ENCODE results near the gene FBXL15.
"Not testable (repeated sequence)": the region's sequence is repeated elsewhere in the genome, so short reads cannot be mapped to it uniquely, and the experiment has no call there.

The FBXL15 gene

GRCh38 chr10:102432162-102432950 is 11.7 kb downstream of the FBXL15 start, which contains the start of gene CUEDC2:
CUEDC2 (minus strand) TSS chr10:102432574; CDS start chr10:102425188, 7,386 bp downstream.
- DNase-seq, result peak; percentile 97

- DNase-seq, result no peak
Observed at GRCh38 chr10:102433619-102434046, 13.0 kb downstream of the FBXL15 start.

GRCh38 chr10:102434394-102435132 is 13.9 kb downstream of the FBXL15 start:
- DNase-seq, result no peak

GRCh38 chr10:102435133-102435497 is 14.5 kb downstream of the FBXL15 start:
- DNase-seq, result no peak

GRCh38 chr10:102435529-102436233 is 15.0 kb downstream of the FBXL15 start:
- peak; percentile 42 for DNase-seq

- no peak for DNase-seq
Observed at GRCh38 chr10:102436312-102436711, 15.7 kb downstream of the FBXL15 start.

- no peak for DNase-seq
Observed at GRCh38 chr10:102437515-102437914, 16.9 kb downstream of the FBXL15 start.

- DNase-seq, result no peak
Observed at GRCh38 chr10:102438374-102438773, 17.7 kb downstream of the FBXL15 start.

GRCh38 chr10:102444851-102445250 is 24.2 kb downstream of the FBXL15 start:
- no peak for DNase-seq

GRCh38 chr10:102449321-102450123 is 28.9 kb downstream of the FBXL15 start:
- peak; percentile 85 for DNase-seq

GRCh38 chr10:102450124-102450373 is 29.4 kb downstream of the FBXL15 start:
- no peak for DNase-seq

- DNase-seq, result peak; percentile 84
Observed at GRCh38 chr10:102450374-102451104, 29.9 kb downstream of the FBXL15 start.

- DNase-seq, result peak; percentile 9
Observed at GRCh38 chr10:102451105-102451969, 30.7 kb downstream of the FBXL15 start, which contains the start of gene C10orf95. C10orf95 (minus strand) TSS chr10:102451543; CDS start chr10:102451093, 450 bp downstream.

- DNase-seq, result peak; percentile 54
Observed at GRCh38 chr10:102452672-102453340, 32.2 kb downstream of the FBXL15 start.

- no peak for DNase-seq
Observed at GRCh38 chr10:102453502-102453901, 32.9 kb downstream of the FBXL15 start.

GRCh38 chr10:102454662-102455487 is 34.2 kb downstream of the FBXL15 start:
- not testable (repeated sequence) for DNase-seq

- no peak for DNase-seq
Observed at GRCh38 chr10:102455893-102456471, 35.3 kb downstream of the FBXL15 start.

GRCh38 chr10:102457591-102458150 is 37.0 kb downstream of the FBXL15 start:
- no peak for DNase-seq

- no peak for DNase-seq
Observed at GRCh38 chr10:102458656-102459055, 38.0 kb downstream of the FBXL15 start.
